K562 (cell line): Measurements from ENCODE around the gene TBX6. TPM values are rescaled to one million over a fixed set of nuclear protein-coding genes. Genes with fewer than 3 reads are reported as not detected.
A peak's percentile ranks its signal among the peaks of the same experiment; 100 is the strongest.

Source experiments
- ARNT ChIP-seq, 2 experiments: fragments of 450-650 bp; IDR thresholded peaks; 2 replicates each; pipeline ENCODE4 v1.6.1; 2016; ENCODE audit warnings: mild to moderate bottlenecking in 1 of 2
- ATF4 ChIP-seq: fragments of 450-650 bp; formaldehyde crosslinking; IDR thresholded peaks from 2 replicates; pipeline ENCODE4 v1.4.0; 2022; ENCODE audit warnings: mild to moderate bottlenecking, moderate library complexity
- BCOR ChIP-seq: fragments of 450-650 bp; IDR thresholded peaks from 2 replicates; pipeline ENCODE4 v1.6.1; 2016
- CREB1 ChIP-seq, 2 experiments: sonication (generic) in 1 of 2; formaldehyde crosslinking in 1 of 2; IDR thresholded peaks; 2 replicates each; pipeline versions ENCODE4 v1.6.1 to v1.8.0; 2012 to 2022; ENCODE audit warnings: inconsistent platforms in 1 of 2, mild to moderate bottlenecking in 1 of 2, missing genetic modification reagents in 1 of 2, moderate library complexity in 1 of 2
- E2F3 ChIP-seq: fragments of 250-450 bp; sonication (Bioruptor Pico); IDR thresholded peaks from 2 replicates; pipeline ENCODE4 v1.4.0; 2020; ENCODE audit warnings: mild to moderate bottlenecking
- ETV1 ChIP-seq: fragments of 450-650 bp; conservative IDR thresholded peaks from 2 replicates; pipeline ENCODE4 v1.6.1; 2016; ENCODE audit warnings: missing genetic modification characterization, control low read depth, low read depth, missing compliant biosample characterization
- KHSRP ChIP-seq: fragments of 450-650 bp; IDR thresholded peaks from 2 replicates; pipeline ENCODE4 v1.6.1; 2017
- MAZ ChIP-seq, 2 experiments: fragments of 450-650 bp in 1 of 2; sonication (generic) in 1 of 2; formaldehyde crosslinking; IDR thresholded peaks in 1 of 2; conservative IDR thresholded peaks in 1 of 2; 2 replicates each; pipeline versions ENCODE4 v1.4.0 to v1.5.0; 2020; ENCODE audit warnings: mild to moderate bottlenecking in 1 of 2, missing genetic modification reagents in 1 of 2
- MEF2A ChIP-seq: IDR thresholded peaks from 2 replicates; pipeline ENCODE4 v1.6.1; 2011; ENCODE audit warnings: low read depth, mild to moderate bottlenecking, low read length, moderate library complexity; ENCODE audit not compliant: control insufficient read depth
- MTA3 ChIP-seq: fragments of 450-650 bp; formaldehyde crosslinking; IDR thresholded peaks from 2 replicates; pipeline ENCODE4 v1.6.1; 2017; ENCODE audit warnings: mild to moderate bottlenecking, borderline replicate concordance
- POLR2A ChIP-seq: fragments of 450-650 bp; conservative IDR thresholded peaks from 2 replicates; pipeline ENCODE4 v1.6.1; 2016
- SMC3 ChIP-seq: conservative IDR thresholded peaks from 2 replicates; pipeline ENCODE4 v1.6.1; 2011; ENCODE audit warnings: low read depth, low read length, improper control_type of control experiment; ENCODE audit not compliant: insufficient read depth
- SNRNP70 ChIP-seq: fragments of 200-400 bp; formaldehyde crosslinking; optimal IDR thresholded peaks from 2 replicates; pipeline ENCODE3; 2017; ENCODE audit warnings: low read depth, low read length
- ZBTB43 ChIP-seq: sonication (generic); formaldehyde crosslinking; IDR thresholded peaks from 2 replicates; pipeline ENCODE4 v1.8.0; 2023; ENCODE audit warnings: mild to moderate bottlenecking, missing genetic modification reagents
- ZNF165 ChIP-seq: fragments of 250-450 bp; sonication (Bioruptor Pico); IDR thresholded peaks from 2 replicates; pipeline ENCODE4 v1.4.0; 2020; ENCODE audit warnings: borderline replicate concordance
- ZNF318 ChIP-seq, 2 experiments: fragments of 450-650 bp; IDR thresholded peaks; 2 replicates each; pipeline ENCODE4 v1.6.1; 2016; ENCODE audit warnings: mild to moderate bottlenecking in 2 of 2, borderline replicate concordance in 1 of 2, low read depth in 1 of 2, moderate library complexity in 1 of 2
- ZNF41 ChIP-seq: fragments of 250-450 bp; sonication (Bioruptor Pico); conservative IDR thresholded peaks from 2 replicates; pipeline ENCODE4 v1.4.0; 2020; ENCODE audit warnings: mild to moderate bottlenecking
- ZNF586 ChIP-seq: fragments of 450-650 bp; formaldehyde crosslinking; conservative IDR thresholded peaks from 2 replicates; pipeline ENCODE4 v1.4.0; 2020; ENCODE audit warnings: mild to moderate bottlenecking, moderate library complexity
- polyA plus RNA-seq, 8 experiments: library from polyadenylated mRNA; depleted of rRNA in 4 of 8; stranded (reverse) in 5 of 8; unstranded in 3 of 8; fragments of >200 nt; fragmentation: Nextera tagmentation in 2 of 8; fragmentation: Illumina TruSeq in 1 of 8; extraction: Ambion mirVana in 2 of 8; extraction: Trizol in 1 of 8; gene quantifications; 2 replicates each; pipeline versions ENCODE4 v1.2.1 to v1.2.3, GENCODE V29; 2011 to 2014; ENCODE audit warnings: inconsistent platforms in 1 of 8, missing spikeins in 1 of 8
- total RNA-seq, 7 experiments: library from RNA; depleted of rRNA in 6 of 7; stranded (reverse); fragments of >200 nt in 6 of 7; fragmentation: Illumina TruSeq in 2 of 7; extraction: Trizol in 2 of 7; gene quantifications; 2 replicates each; pipeline versions ENCODE4 v1.2.1 to v1.2.3, GENCODE V29; 2011 to 2021; ENCODE audit warnings: low replicate concordance in 1 of 7

The TBX6 gene
- total and polyA plus RNA-seq, 9 of the 15 experiments (the other 6 are each of a cell fraction or from before 2014, with no cell fraction given): 0.07 to 0.58 (median 0.11) TPM; not detected in 2

- no peak for TF ChIP-seq MEF2A
- TF ChIP-seq ZNF41: peak; percentile 92
- peak; percentile 75 for TF ChIP-seq MTA3
- no peak for TF ChIP-seq KHSRP
- TF ChIP-seq ZNF586 (CRISPR knock-in tag): peak; percentile 89
- no peak; the same call in 1 of the 2 replicates for TF ChIP-seq SMC3
- TF ChIP-seq BCOR: peak; percentile 98
- TF ChIP-seq ATF4 (CRISPR knock-in tag): peak; percentile 83
- peak; percentile 58 for TF ChIP-seq POLR2A
- peak; percentile 89 for TF ChIP-seq ZNF165
- TF ChIP-seq CREB1 (IDR thresholded peaks at IDR 0.05): no peak; the same call in 1 of the 2 replicates
- no peak for TF ChIP-seq CREB1 (CRISPR knock-in tag; IDR thresholded peaks at IDR 0.05)
- TF ChIP-seq MAZ (CRISPR knock-in tag; conservative IDR thresholded peaks at IDR 0.05 in 1 of 2, IDR thresholded peaks at IDR 0.05 in 1 of 2): peak; percentile 86 to 92
- TF ChIP-seq ZBTB43 (CRISPR knock-in tag): no peak
- TF ChIP-seq ZNF318 (IDR thresholded peaks at IDR 0.05; ENCODE audit: borderline replicate concordance in 1 of 2, low read depth in 1 of 2): no peak
- peak; percentile 100 for TF ChIP-seq ETV1 (tag)
- peak; percentile 82 for TF ChIP-seq E2F3 (CRISPR knock-in tag)
- TF ChIP-seq SNRNP70: no peak
- TF ChIP-seq ARNT (IDR thresholded peaks at IDR 0.05): no peak
Measured at GRCh38 chr16:30092373-30093010, 768 bp upstream of the TBX6 start (continued).
